Liver (tissue), 3 donors: ENCODE measurements around the gene TAAR8.
"Not testable (repeated sequence)": the region's sequence is repeated elsewhere in the genome, so short reads cannot be mapped to it uniquely, and the experiment has no call there.

Experiments used
- CTCF ChIP-seq: fragments of 150-350 bp; IDR thresholded peaks from 2 replicates; pipeline ENCODE4 v1.5.1; 2017; ENCODE audit warnings: improper control_type of control experiment, low read depth, low read length; ENCODE audit not compliant: missing input control
- GABPA ChIP-seq, 2 donors: IDR thresholded peaks in 1 of 2; conservative IDR thresholded peaks in 1 of 2; 2 replicates each; pipeline ENCODE4 v1.6.1; 2016; ENCODE audit warnings: antibody characterized with exemption in 2 of 2, mild to moderate bottlenecking in 1 of 2, moderate library complexity in 1 of 2
- TAF1 ChIP-seq: conservative IDR thresholded peaks from 2 replicates; pipeline ENCODE4 v1.6.1; 2016; ENCODE audit warnings: antibody characterized with exemption, mild to moderate bottlenecking
- donor health status: healthy.
- donor health status: healthy.

- not testable (repeated sequence) for TF ChIP-seq CTCF; TAF1; GABPA (IDR thresholded peaks at IDR 0.05 in 1 of 2, conservative IDR thresholded peaks at IDR 0.05 in 1 of 2)
Observed at GRCh38 chr6:132534546-132534945, 17.9 kb upstream of the TAAR8 start.
